H1 (cell line): ENCODE results near the gene PTCHD1. TPM values are rescaled to one million over a fixed set of nuclear protein-coding genes. Genes with fewer than 3 reads are reported as not detected.

ENCODE experiments used
- CTCF ChIA-PET: fragments of 300-600 bp; sonication (Branson Sonifier 250); formaldehyde crosslinking; loops from one replicate; lab custom pipeline; 2021; ENCODE audit not compliant: partially characterized antibody; lab: Charles Lee
- POLR2A ChIA-PET: fragments of 300-600 bp; sonication (Branson Sonifier 250); formaldehyde crosslinking; loops from one replicate; lab custom pipeline; 2021; ENCODE audit warnings: inconsistent platforms; ENCODE audit not compliant: partially characterized antibody; lab: Charles Lee
- DNase-seq, 2 experiments: peaks; one replicate each; pipeline versions ENCODE4 v3.0.0 to v3.0.0-alpha.2; 2010 to 2022; ENCODE audit warnings: low spot score in 2 of 2, low read depth in 1 of 2, mixed read lengths in 1 of 2
- FAIRE-seq: peaks from 2 replicates; lab custom pipeline; 2011; peaks lifted over from hg19 to GRCh38; lab: Jason Lieb, UNC
- H2AFZ ChIP-seq: 2 replicates; pipeline ENCODE4 v1.8.1; 2012; ENCODE audit warnings: low read length, inconsistent platforms
- H2AK5ac ChIP-seq: 2 replicates; pipeline ENCODE4 v1.6.1; 2013; ENCODE audit warnings: low read depth, low read length
- H2BK120ac ChIP-seq: replicated peaks from 2 replicates; pipeline ENCODE3; 2013; ENCODE audit warnings: low read depth, low read length, inconsistent platforms
- H2BK12ac ChIP-seq: 2 replicates; pipeline ENCODE4 v1.6.1; 2013; ENCODE audit warnings: low read depth, low read length
- H2BK15ac ChIP-seq: 2 replicates; pipeline ENCODE4 v1.6.1; 2013; ENCODE audit warnings: low read length
- H2BK20ac ChIP-seq: 2 replicates; pipeline ENCODE4 v1.6.1; 2013; ENCODE audit warnings: low read length
- H2BK5ac ChIP-seq: 2 replicates; pipeline ENCODE4 v1.6.1; 2013; ENCODE audit warnings: low read depth, low read length
- H3K14ac ChIP-seq: 2 replicates; pipeline ENCODE4 v1.6.1; 2013; ENCODE audit warnings: inconsistent platforms; ENCODE audit not compliant: insufficient read length
- H3K18ac ChIP-seq: 2 replicates; pipeline ENCODE4 v1.6.1; 2013; ENCODE audit warnings: low read length; ENCODE audit errors: extremely low read depth
- H3K23ac ChIP-seq: 2 replicates; pipeline ENCODE4 v1.6.1; 2013; ENCODE audit warnings: inconsistent platforms; ENCODE audit not compliant: insufficient read length
- H3K23me2 ChIP-seq: 2 replicates; pipeline ENCODE4 v1.6.1; 2013; ENCODE audit warnings: low read depth, low read length
- H3K27ac ChIP-seq: 2 replicates; pipeline ENCODE4 v1.6.1; 2011; ENCODE audit warnings: low read depth, low read length, inconsistent platforms
- H3K27me3 ChIP-seq, 4 experiments: replicated peaks in 1 of 4; 1 replicate in 1 of 4; 2 replicates in 3 of 4; pipeline versions ENCODE4 v1.6.1 to v1.8.1; 2011 to 2013; ENCODE audit warnings: low read length in 3 of 4, mild to moderate bottlenecking in 3 of 4, inconsistent platforms in 2 of 4, mixed read lengths in 2 of 4, moderate library complexity in 1 of 4; ENCODE audit not compliant: control insufficient read depth in 3 of 4, insufficient read depth in 3 of 4; ENCODE audit errors: extremely low read depth in 1 of 4
- H3K36me3 ChIP-seq, 4 experiments: 2 replicates each; pipeline versions ENCODE4 v1.6.1 to v1.8.1; 2011 to 2013; ENCODE audit warnings: mild to moderate bottlenecking in 4 of 4, low read length in 3 of 4, moderate library complexity in 2 of 4, control low read depth in 1 of 4, inconsistent platforms in 1 of 4; ENCODE audit not compliant: insufficient read depth in 4 of 4, control insufficient read depth in 2 of 4
- H3K4ac ChIP-seq: replicated peaks from 2 replicates; pipeline ENCODE3; 2013; ENCODE audit warnings: low read length, low read depth, mixed read lengths, inconsistent platforms; ENCODE audit not compliant: insufficient read length
- H3K4me1 ChIP-seq, 4 experiments: replicated peaks in 1 of 4; 1 replicate in 1 of 4; 2 replicates in 3 of 4; pipeline versions ENCODE4 v1.6.1 to v1.8.1; 2011 to 2013; ENCODE audit warnings: low read length in 3 of 4, inconsistent platforms in 2 of 4, mixed read lengths in 1 of 4; ENCODE audit not compliant: insufficient read depth in 4 of 4, control insufficient read depth in 3 of 4
- H3K4me2 ChIP-seq, 2 experiments: 2 replicates each; pipeline versions ENCODE4 v1.6.1 to v1.8.1; 2011 to 2013; ENCODE audit warnings: low read depth in 2 of 2, low read length in 2 of 2, control low read depth in 1 of 2, inconsistent platforms in 1 of 2, mild to moderate bottlenecking in 1 of 2; ENCODE audit not compliant: insufficient read depth in 1 of 2
- H3K4me3 ChIP-seq, 4 experiments: fragments of 200-600, 300-600 bp in 1 of 4; sonication (generic), shearing (Covaris generic), sonication (Bioruptor Twin) in 1 of 4; 2 replicates each; pipeline versions ENCODE4 v1.5.1 to v1.8.1; 2011 to 2016; ENCODE audit warnings: low read length in 4 of 4, low read depth in 3 of 4, control low read depth in 2 of 4, inconsistent platforms in 2 of 4, mild to moderate bottlenecking in 2 of 4, mixed read lengths in 1 of 4, moderate library complexity in 1 of 4; ENCODE audit not compliant: insufficient read depth in 2 of 4; ENCODE audit errors: extremely low read depth in 1 of 4
- H3K56ac ChIP-seq: replicated peaks from 2 replicates; pipeline ENCODE3; 2013; ENCODE audit warnings: low read depth, mild to moderate bottlenecking, mixed read lengths, low read length, inconsistent platforms; ENCODE audit not compliant: insufficient read length
- H3K79me1 ChIP-seq: 2 replicates; pipeline ENCODE4 v1.6.1; 2013; ENCODE audit warnings: low read depth, low read length, control low read depth
- H3K79me2 ChIP-seq, 2 experiments: 2 replicates each; pipeline versions ENCODE4 v1.6.1 to v1.8.1; 2012 to 2013; ENCODE audit warnings: low read length in 2 of 2, mild to moderate bottlenecking in 2 of 2, inconsistent platforms in 1 of 2; ENCODE audit not compliant: insufficient read depth in 2 of 2, control insufficient read depth in 1 of 2
- H3K9ac ChIP-seq, 4 experiments: replicated peaks in 1 of 4; 1 replicate in 1 of 4; 2 replicates in 3 of 4; pipeline versions ENCODE4 v1.6.1 to v1.8.1; 2011 to 2013; ENCODE audit warnings: low read depth in 3 of 4, low read length in 3 of 4, control low read depth in 2 of 4, mild to moderate bottlenecking in 2 of 4, moderate library complexity in 2 of 4, inconsistent platforms in 1 of 4; ENCODE audit errors: extremely low read depth in 1 of 4
- H3K9me3 ChIP-seq, 2 experiments: 2 replicates each; pipeline versions ENCODE4 v1.6.1 to v1.8.1; 2012 to 2013; ENCODE audit warnings: mild to moderate bottlenecking in 2 of 2, moderate library complexity in 2 of 2, control low read depth in 1 of 2, inconsistent platforms in 1 of 2, low read depth in 1 of 2, low read length in 1 of 2, mixed read lengths in 1 of 2; ENCODE audit not compliant: insufficient read depth in 2 of 2
- H4K20me1 ChIP-seq, 2 experiments: replicated peaks in 1 of 2; 2 replicates each; pipeline versions ENCODE3 to v1.8.1; 2011 to 2013; ENCODE audit warnings: inconsistent platforms in 2 of 2, low read length in 2 of 2, mild to moderate bottlenecking in 1 of 2; ENCODE audit not compliant: insufficient read depth in 2 of 2, control insufficient read depth in 1 of 2
- H4K5ac ChIP-seq: 2 replicates; pipeline ENCODE4 v1.6.1; 2013; ENCODE audit warnings: low read length, low read depth, mixed read lengths, inconsistent platforms; ENCODE audit not compliant: insufficient read length
- H4K8ac ChIP-seq: 2 replicates; pipeline ENCODE4 v1.8.0; 2013; ENCODE audit warnings: mild to moderate bottlenecking, moderate library complexity, low read length, inconsistent platforms; ENCODE audit not compliant: insufficient read depth; ENCODE audit errors: extremely low read depth
- H4K91ac ChIP-seq: replicated peaks from 2 replicates; pipeline ENCODE3; 2013; ENCODE audit warnings: low read length, mixed read lengths, inconsistent platforms; ENCODE audit not compliant: insufficient read length
- EZH2 ChIP-seq: fragments of 200-600 bp; sonication (generic); IDR thresholded peaks from 2 replicates; pipeline ENCODE4 v1.7.1; 2012; ENCODE audit warnings: low read depth, mild to moderate bottlenecking, moderate library complexity, low read length, inconsistent platforms; ENCODE audit not compliant: severe bottlenecking
- RNF2 ChIP-seq: fragments of 200-900, 300-1000 bp; sonication (generic); IDR thresholded peaks from 2 replicates; pipeline ENCODE4 v1.7.1; 2016; ENCODE audit warnings: borderline replicate concordance, low read depth, mild to moderate bottlenecking, antibody characterized with exemption, low read length; ENCODE audit not compliant: poor library complexity, severe bottlenecking; ENCODE audit errors: missing control alignments
- SP2 ChIP-seq: IDR thresholded peaks from 2 replicates; pipeline ENCODE4 v1.6.1; 2012; ENCODE audit warnings: mild to moderate bottlenecking, low read length, inconsistent platforms
- TEAD4 ChIP-seq: IDR thresholded peaks from 2 replicates; pipeline ENCODE4 v1.6.1; 2012; ENCODE audit warnings: low read depth, low read length, inconsistent platforms, mixed read lengths
- WGBS, 2 experiments: shearing (Covaris generic) in 1 of 2; methylation state at CpG; one replicate each; pipeline versions ENCODE4 v1.1.6 to v1.1.7; 2013 to 2015; ENCODE audit warnings: low lambda C conversion rate in 2 of 2, mixed read lengths in 2 of 2, inconsistent platforms in 1 of 2, low coverage in 1 of 2, missing lambda C conversion rate in 1 of 2; ENCODE audit not compliant: insufficient replicate concordance in 2 of 2, insufficient coverage in 1 of 2, insufficient read length in 1 of 2; ENCODE audit errors: extremely low coverage in 1 of 2, missing lambda C conversion rate in 1 of 2; 5-methylcytosine and 5-hydroxymethylcytosine counted together
- polyA plus RNA-seq, 7 experiments: library from polyadenylated mRNA; depleted of rRNA in 3 of 7; stranded (reverse) in 5 of 7; unstranded in 2 of 7; fragments of >200 nt in 5 of 7; fragments of 200-250 nt in 2 of 7; gene quantifications; 1 replicate in 5 of 7; 2 replicates in 1 of 7; 4 replicates in 1 of 7; pipeline versions ENCODE4 v1.2.1 to v1.2.3, GENCODE V29; 2011 to 2013; ENCODE audit warnings: missing spikeins in 2 of 7, mixed read lengths in 2 of 7
- total RNA-seq: library from RNA; stranded (reverse); fragmentation: NEBNext Ultra II Directional; extraction: Animal tissue kit (Norgen Biotek cat#: 25700); gene quantifications from 2 replicates; pipeline ENCODE4 v1.2.1, GENCODE V29; 2021

PTCHD1 gene
- total and polyA plus RNA-seq, 2 of the 8 experiments (the other 6 are each of a cell fraction or from before 2014, with no cell fraction given): 0.53 to 2.4 TPM

GRCh38 chrX:23331701-23332100 is 2.9 kb upstream of the PTCHD1 start:
- no peak overlapping the region for H2BK5ac ChIP-seq
- H3K36me3 ChIP-seq: no peaks in the 10 kb centered on the region
- no peak overlapping the region for H3K23ac ChIP-seq
- peak overlapping the region; percentile 51; the same call in 1 of the 2 replicates for H2AFZ ChIP-seq
- no peak overlapping the region for H3K4ac ChIP-seq
- H3K9me3 ChIP-seq: no peaks in the 10 kb centered on the region
- TF ChIP-seq TEAD4: no peak
- TF ChIP-seq SP2: no peak
- no peak for TF ChIP-seq RNF2
- TF ChIP-seq EZH2: no peak
- no peak overlapping the region for H2AK5ac ChIP-seq
- H3K27ac ChIP-seq: no peak overlapping the region
- no peak overlapping the region for H3K18ac ChIP-seq
- H4K8ac ChIP-seq: no peak overlapping the region
- peak overlapping the region; percentile 48 to 73 (median 49); a peak in 7 of 8 replicates for H3K4me3 ChIP-seq
- FAIRE-seq: no peak
- no peaks in the 10 kb centered on the region for H3K79me1 ChIP-seq
- H3K56ac ChIP-seq: no peak overlapping the region
- ChIA-PET CTCF (no interaction called here), POLR2A (no interaction called here)
- no peak overlapping the region for H2BK20ac ChIP-seq
- no peak overlapping the region for H2BK15ac ChIP-seq
- 2% methylated on average over 11 of the region's 11 CpGs; no CpG with 5 or more reads in 1 of the 2 experiments for WGBS, 2 experiments
- H2BK120ac ChIP-seq: no peak overlapping the region
- no peak overlapping the region for H4K5ac ChIP-seq
- H4K20me1 ChIP-seq: no peaks in the 10 kb centered on the region
- H3K79me2 ChIP-seq: no peaks in the 10 kb centered on the region
- peak overlapping the region; percentile 83 to 97 for H3K4me2 ChIP-seq
- H2BK12ac ChIP-seq: 0 out of 2 replicates have a peak overlapping the region, but pooled peaks have one; percentile 2
- no peak overlapping the region for H3K9ac ChIP-seq
- H3K23me2 ChIP-seq: peaks cover 20% of the 10 kb centered on the region; the same call in 1 of the 2 replicates
- H4K91ac ChIP-seq: no peak overlapping the region
- peaks cover 0 to 5% (median 0%) of the 10 kb centered on the region in 4 experiments; a peak in 3 of 7 replicates for H3K4me1 ChIP-seq
- no peak overlapping the region for H3K14ac ChIP-seq
- peaks cover 0 to 29% (median 17%) of the 10 kb centered on the region in 4 experiments; a peak in 5 of 7 replicates for H3K27me3 ChIP-seq
- DNase-seq: peak in 1 of 2 experiments; percentile 47
